ENCODE measurements around the gene LDB2.

GRCh38 chr4:16588651-16589050 lies 309.8 kb downstream of the LDB2 start:
- TF ChIP-seq CTCF (IDR thresholded peaks at IDR 0.05; ENCODE audit: control extremely low read depth in 1 of 3, insufficient read depth in 1 of 3, low read depth in 1 of 3, low read length in 3 of 3) (no peak), ZNF274 (IDR thresholded peaks at IDR 0.05; ENCODE audit: borderline replicate concordance, extremely low read depth, low read length) (no peak), BACH1 (IDR thresholded peaks at IDR 0.05; ENCODE audit: low read length) (no peak), CEBPB (IDR thresholded peaks at IDR 0.05; ENCODE audit: low read depth, low read length) (no peak), MAX (IDR thresholded peaks at IDR 0.05) (no peak), TCF12 (IDR thresholded peaks at IDR 0.05; ENCODE audit: low read depth, low read length) (no peak), SIX5 (IDR thresholded peaks at IDR 0.05; ENCODE audit: low read depth, low read length) (no peak)

All from H1 (cell line).